D721Med (cell line): ENCODE data around the gene TMEM97.
"Not testable (repeated sequence)": the region's sequence is repeated elsewhere in the genome, so short reads cannot be mapped to it uniquely, and the experiment has no call there.

Source experiments
- DNase-seq: peaks from one replicate; pipeline ENCODE4 v3.0.0; 2011; ENCODE audit warnings: low spot score; ENCODE audit not compliant: insufficient read length
- FAIRE-seq: peaks from 2 replicates; lab custom pipeline; 2011; peaks lifted over from hg19 to GRCh38; lab: Jason Lieb, UNC
- CTCF ChIP-seq: IDR thresholded peaks from 2 replicates; pipeline ENCODE4 v1.5.1; 2012; ENCODE audit warnings: mild to moderate bottlenecking, control low read depth; ENCODE audit not compliant: insufficient read depth; ENCODE audit errors: missing control alignments

The TMEM97 gene

GRCh38 chr17:28338056-28338768 lies 19.2 kb downstream of the TMEM97 start:
- FAIRE-seq (no peak), DNase-seq (no peak)
- TF ChIP-seq CTCF = no peak

- not testable (repeated sequence) for DNase-seq, FAIRE-seq
Measured at GRCh38 chr17:28338769-28339212, 19.8 kb downstream of the TMEM97 start.

- no peak for TF ChIP-seq CTCF
- FAIRE-seq (no peak), DNase-seq (no peak)
Measured at GRCh38 chr17:28339431-28339830, 20.4 kb downstream of the TMEM97 start.

GRCh38 chr17:28340374-28340773 lies 21.4 kb downstream of the TMEM97 start:
- FAIRE-seq = no peak
- TF ChIP-seq CTCF = no peak
- no peak for DNase-seq

- no peak for FAIRE-seq
- TF ChIP-seq CTCF = no peak
- no peak for DNase-seq
Measured at GRCh38 chr17:28341516-28341915, 22.5 kb downstream of the TMEM97 start.

- no peak for TF ChIP-seq CTCF
- DNase-seq = no peak
- no peak for FAIRE-seq
Measured at GRCh38 chr17:28342313-28342712, 23.3 kb downstream of the TMEM97 start.

- no peak for TF ChIP-seq CTCF
- FAIRE-seq (no peak), DNase-seq (no peak)
Measured at GRCh38 chr17:28343491-28343932, 24.5 kb downstream of the TMEM97 start.
